IMR-90 (cell line): ENCODE results near the gene CAMTA1. TPM values are rescaled to one million over a fixed set of nuclear protein-coding genes. Genes with fewer than 3 reads are reported as not detected.

Source experiments
- ATAC-seq: fragments of 200-7000 bp; cut with Tn5 transposase; 2 replicates; pipeline ENCODE4 v1.9.1; 2020; ENCODE audit warnings: low read depth, mild to moderate bottlenecking, moderate library complexity
- BruUV-seq: library from RNA; stranded (reverse); fragments of 400-500 nt; replicated peaks from 2 replicates; lab custom pipeline; 2021; lab: Mats Ljungman, UMichigan
- CTCF ChIA-PET: fragments of 300-600 bp; formaldehyde crosslinking; extraction: SDS; loops from one replicate; lab custom pipeline; 2021; ENCODE audit warnings: antibody characterized with exemption; lab: Yijun Ruan, JAX
- POLR2A ChIA-PET: fragments of 300-600 bp; sonication (Branson Sonifier 250); formaldehyde crosslinking; loops from one replicate; lab custom pipeline; 2022; ENCODE audit warnings: antibody characterized with exemption; ENCODE audit not compliant: unreplicated experiment; lab: Charles Lee
- DNase-seq: peaks from one replicate; pipeline ENCODE4 v3.0.0; 2013
- H2AFZ ChIP-seq: replicated peaks from 2 replicates; pipeline ENCODE3; 2013; ENCODE audit warnings: low read length, mild to moderate bottlenecking; ENCODE audit not compliant: poor library complexity
- H2AK5ac ChIP-seq: 2 replicates; pipeline ENCODE4 v1.6.1; 2013; ENCODE audit warnings: low read depth, low read length, inconsistent platforms
- H2AK9ac ChIP-seq: replicated peaks from 2 replicates; pipeline ENCODE3; 2013; ENCODE audit warnings: mild to moderate bottlenecking, low read depth, low read length, moderate library complexity; ENCODE audit not compliant: poor library complexity
- H2BK120ac ChIP-seq: 2 replicates; pipeline ENCODE4 v1.6.1; 2013; ENCODE audit warnings: low read depth, low read length, inconsistent platforms
- H2BK15ac ChIP-seq: 3 replicates; pipeline ENCODE4 v1.6.1; 2013; ENCODE audit warnings: low read depth, low read length, inconsistent platforms
- H2BK20ac ChIP-seq: 2 replicates; pipeline ENCODE4 v1.6.1; 2013; ENCODE audit warnings: low read depth, mild to moderate bottlenecking, inconsistent platforms, low read length, moderate library complexity
- H2BK5ac ChIP-seq: 2 replicates; pipeline ENCODE4 v1.6.1; 2013; ENCODE audit warnings: mild to moderate bottlenecking, low read depth, low read length, inconsistent platforms; ENCODE audit not compliant: poor library complexity, severe bottlenecking
- H3K14ac ChIP-seq: replicated peaks from 2 replicates; pipeline ENCODE4 v1.6.1; 2013; ENCODE audit warnings: low read depth, low read length, inconsistent platforms
- H3K18ac ChIP-seq: 2 replicates; pipeline ENCODE4 v1.6.1; 2013; ENCODE audit warnings: low read depth, low read length, control low read depth
- H3K23ac ChIP-seq: 2 replicates; pipeline ENCODE4 v1.6.1; 2013; ENCODE audit warnings: low read depth, low read length, inconsistent platforms
- H3K27ac ChIP-seq: 2 replicates; pipeline ENCODE4 v1.5.1; 2013; ENCODE audit warnings: mild to moderate bottlenecking, control low read depth, low read length; ENCODE audit not compliant: insufficient read depth
- H3K27me3 ChIP-seq: 2 replicates; pipeline ENCODE4 v1.6.1; 2013; ENCODE audit warnings: low read length; ENCODE audit not compliant: control insufficient read depth, insufficient read depth
- H3K36me3 ChIP-seq: 2 replicates; pipeline ENCODE4 v1.6.1; 2013; ENCODE audit warnings: low read length, mixed read lengths; ENCODE audit not compliant: control insufficient read depth, insufficient read depth
- H3K4ac ChIP-seq: 2 replicates; pipeline ENCODE4 v1.6.1; 2013; ENCODE audit warnings: low read depth, low read length, inconsistent platforms
- H3K4me1 ChIP-seq: 2 replicates; pipeline ENCODE4 v1.6.1; 2013; ENCODE audit warnings: low read length, mixed read lengths; ENCODE audit not compliant: control insufficient read depth, insufficient read depth
- H3K4me2 ChIP-seq: 2 replicates; pipeline ENCODE4 v1.6.1; 2013; ENCODE audit warnings: low read depth, mild to moderate bottlenecking, control low read depth, low read length, moderate library complexity
- H3K4me3 ChIP-seq: 2 replicates; pipeline ENCODE4 v1.5.1; 2013; ENCODE audit warnings: low read depth, mild to moderate bottlenecking, control low read depth, low read length, moderate library complexity; ENCODE audit not compliant: insufficient read depth
- H3K56ac ChIP-seq: 2 replicates; pipeline ENCODE4 v1.6.1; 2013; ENCODE audit warnings: low read length, inconsistent platforms; ENCODE audit not compliant: insufficient read depth; ENCODE audit errors: extremely low read depth
- H3K79me1 ChIP-seq, 2 experiments: 2 replicates each; pipeline ENCODE4 v1.6.1; 2013; ENCODE audit warnings: low read length in 2 of 2, inconsistent platforms in 1 of 2, low read depth in 1 of 2
- H3K9ac ChIP-seq: 2 replicates; pipeline ENCODE4 v1.6.1; 2013; ENCODE audit warnings: low read depth, low read length, control low read depth
- H3K9me1 ChIP-seq: 2 replicates; pipeline ENCODE4 v1.6.1; 2013; ENCODE audit warnings: low read length, inconsistent platforms; ENCODE audit not compliant: insufficient read depth
- H3K9me3 ChIP-seq: 2 replicates; pipeline ENCODE4 v1.6.1; 2013; ENCODE audit warnings: low read length; ENCODE audit not compliant: control insufficient read depth, insufficient read depth
- H4K20me1 ChIP-seq: 2 replicates; pipeline ENCODE4 v1.6.1; 2013; ENCODE audit warnings: low read length, inconsistent platforms; ENCODE audit not compliant: insufficient read depth
- H4K5ac ChIP-seq: 2 replicates; pipeline ENCODE4 v1.6.1; 2013; ENCODE audit warnings: mild to moderate bottlenecking, low read depth, low read length, control low read depth
- H4K8ac ChIP-seq, 2 experiments: 2 replicates each; pipeline ENCODE4 v1.6.1; 2013; ENCODE audit warnings: low read depth in 2 of 2, low read length in 2 of 2, control low read depth in 1 of 2, inconsistent platforms in 1 of 2
- H4K91ac ChIP-seq: 2 replicates; pipeline ENCODE4 v1.6.1; 2013; ENCODE audit warnings: low read depth, low read length, inconsistent platforms; ENCODE audit not compliant: insufficient read depth
- BHLHE40 ChIP-seq: fragments of 150-350 bp; IDR thresholded peaks from 2 replicates; pipeline ENCODE4 v1.6.1; 2016; ENCODE audit warnings: mild to moderate bottlenecking, low read depth, low read length
- CEBPB ChIP-seq: IDR thresholded peaks from 2 replicates; pipeline ENCODE4 v1.6.1; 2012; ENCODE audit warnings: low read depth, low read length, improper control_type of control experiment
- CHD1 ChIP-seq: IDR thresholded peaks from 2 replicates; pipeline ENCODE4 v1.6.1; 2012; ENCODE audit warnings: low read depth, low read length, improper control_type of control experiment
- FOS ChIP-seq: fragments of 150-350 bp; IDR thresholded peaks from 2 replicates; pipeline ENCODE4 v1.6.1; 2016; ENCODE audit warnings: low read depth, low read length
- MAFK ChIP-seq: IDR thresholded peaks from 2 replicates; pipeline ENCODE4 v1.6.1; 2012; ENCODE audit warnings: low read depth, low read length, improper control_type of control experiment
- MAZ ChIP-seq: IDR thresholded peaks from 2 replicates; pipeline ENCODE4 v1.6.1; 2012; ENCODE audit warnings: low read depth, mild to moderate bottlenecking, low read length, improper control_type of control experiment, moderate library complexity, borderline replicate concordance
- MXI1 ChIP-seq: IDR thresholded peaks from 2 replicates; pipeline ENCODE4 v1.6.1; 2012; ENCODE audit warnings: low read depth, mild to moderate bottlenecking, low read length, moderate library complexity, borderline replicate concordance
- NFE2L2 ChIP-seq: fragments of 150-350 bp; IDR thresholded peaks from 2 replicates; pipeline ENCODE4 v1.6.1; 2016; ENCODE audit warnings: low read depth, mild to moderate bottlenecking, low read length
- RAD21 ChIP-seq: IDR thresholded peaks from 2 replicates; pipeline ENCODE4 v1.6.1; 2012; ENCODE audit warnings: low read length, improper control_type of control experiment
- RFX5 ChIP-seq: IDR thresholded peaks from 2 replicates; pipeline ENCODE4 v1.8.0; 2012; ENCODE audit warnings: low read depth, mild to moderate bottlenecking, low read length, moderate library complexity
- WGBS, 2 experiments: methylation state at CpG; one replicate each; pipeline versions ENCODE4 v1.1.5 to v1.1.7; 2013; ENCODE audit warnings: missing lambda C conversion rate in 2 of 2; ENCODE audit not compliant: insufficient read length in 1 of 2; ENCODE audit errors: extremely low coverage in 2 of 2; 5-methylcytosine and 5-hydroxymethylcytosine counted together
- dilution Hi-C: fragments of 300-500 bp; cut with HindIII; formaldehyde crosslinking; loops from one replicate; pipeline ENCODE4 v1.14.3; 2018; ENCODE audit warnings: low sequenced_read_pairs; ENCODE audit not compliant: unreplicated experiment
- in situ Hi-C: fragments of 300-500 bp; cut with MboI; formaldehyde crosslinking; loops from 3 replicates; pipeline ENCODE4 v1.14.3; 2019; ENCODE audit warnings: low sequenced_read_pairs, inconsistent platforms, mixed read lengths
- intact Hi-C: fragments of 100-400 bp; cut with micrococcal nuclease; formaldehyde crosslinking; loops from 2 replicates; pipeline ENCODE4 v1.10.0; 2022
- polyA plus RNA-seq, 3 experiments: library from polyadenylated mRNA; depleted of rRNA; stranded (reverse); fragments of >200 nt; gene quantifications; 2 replicates each; pipeline ENCODE4 v1.2.3, GENCODE V29; 2012; ENCODE audit warnings: low replicate concordance in 1 of 3
- total RNA-seq: library from RNA; depleted of rRNA; stranded (reverse); fragments of >200 nt; gene quantifications from 2 replicates; pipeline ENCODE4 v1.2.3, GENCODE V29; 2012
- TF ChIP-seq, protein P1 (sequence below): fragments of 150-350 bp; IDR thresholded peaks from 2 replicates; pipeline ENCODE4 v1.6.1; 2016; ENCODE audit warnings: low read depth, mild to moderate bottlenecking, low read length, moderate library complexity, borderline replicate concordance
- TF ChIP-seq, protein P2 (sequence below): fragments of 150-350 bp; IDR thresholded peaks from 2 replicates; pipeline ENCODE4 v1.6.1; 2017; ENCODE audit warnings: mild to moderate bottlenecking, antibody characterized with exemption, low read length, low read depth
- TF ChIP-seq, protein P3 (sequence below): conservative IDR thresholded peaks from 2 replicates; pipeline ENCODE4 v1.5.1; 2012; ENCODE audit warnings: mild to moderate bottlenecking, low read depth, low read length, improper control_type of control experiment

Gene CAMTA1
- total and polyA plus RNA-seq, 2 of the 4 experiments (the other 2 are of a cell fraction) = 35.5 to 74.3 TPM

DNA sequence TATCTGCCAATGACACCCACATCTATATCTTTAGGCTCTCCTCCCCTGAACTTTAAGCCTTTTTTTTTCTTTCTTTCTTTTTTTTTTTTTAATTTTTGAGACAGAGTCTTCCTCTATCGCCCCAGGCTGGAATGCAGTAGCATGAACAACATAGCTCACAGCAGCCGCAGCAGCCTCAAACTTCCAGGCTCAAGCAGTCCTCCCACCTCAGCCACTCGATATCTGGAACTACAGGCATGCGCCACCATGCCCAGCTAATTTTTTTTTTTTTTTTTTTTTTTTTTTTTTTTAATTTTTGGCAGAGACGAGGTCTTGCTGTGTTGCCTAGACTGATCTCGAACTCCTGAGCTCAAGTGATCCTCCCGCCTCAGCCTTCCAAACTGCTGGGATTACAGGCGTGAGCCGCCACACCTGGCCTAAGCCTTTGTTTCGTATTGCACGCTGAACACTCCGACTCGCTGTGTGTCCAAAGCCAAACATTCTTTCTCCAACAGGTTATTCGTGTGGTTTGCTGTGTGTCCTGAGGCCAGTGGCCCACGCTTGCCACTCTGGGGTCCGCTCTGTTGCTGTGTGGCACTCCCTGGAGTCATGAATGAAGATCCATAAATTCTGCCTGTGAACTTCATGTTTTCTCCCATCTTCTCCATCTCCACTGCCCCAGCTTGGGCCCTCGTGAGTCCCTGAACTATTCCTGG, 119.4 kb downstream of the CAMTA1 start (continued):
- no peak for TF ChIP-seq MAFK

DNA sequence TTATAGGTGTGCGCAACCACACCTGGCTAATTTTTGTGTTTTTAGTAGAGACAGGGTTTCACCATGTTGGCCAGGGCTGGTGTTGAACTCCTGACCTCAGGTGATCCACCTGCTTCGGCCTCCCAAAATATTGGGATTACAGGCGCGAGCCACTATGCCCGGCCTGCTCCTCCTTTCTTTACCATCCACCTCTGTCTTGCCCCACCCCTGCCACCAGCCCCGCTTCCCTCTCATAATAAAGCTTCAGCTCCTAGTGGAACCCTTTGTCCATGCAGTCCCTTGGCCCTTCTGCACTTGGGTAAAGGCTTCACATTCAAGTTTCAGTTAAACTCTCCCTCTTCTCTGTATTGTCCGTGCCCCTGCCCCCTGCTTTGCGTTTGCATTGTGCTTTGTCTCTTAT, 120.1 kb downstream of the CAMTA1 start:
- intact Hi-C loops = loop anchor here (10.0 kb wide), 1 partner anchor 439 kb away; no protein-coding TSS in a partner anchor
- Histone ChIP-seq H3K27me3 (no peaks in the 10 kb centered on the region; the same call in 1 of the 2 replicates), H2AFZ (no peak overlapping the region), H3K4me1 (no peaks in the 10 kb centered on the region), H2AK5ac (no peak overlapping the region), H3K18ac (no peak overlapping the region), H2BK15ac (no peak overlapping the region), H4K91ac (no peak overlapping the region), H3K23ac (no peak overlapping the region), H3K9me3 (no peaks in the 10 kb centered on the region), H3K4ac (no peak overlapping the region), H2BK20ac (no peak overlapping the region), H2AK9ac (no peak overlapping the region), H3K36me3 (no peaks in the 10 kb centered on the region), H4K20me1 (no peaks in the 10 kb centered on the region; the same call in 1 of the 2 replicates), H4K5ac (no peak overlapping the region), H3K4me2 (no peak overlapping the region), H3K9me1 (no peaks in the 10 kb centered on the region), H2BK5ac (no peak overlapping the region), H3K56ac (no peak overlapping the region), H3K27ac (no peak overlapping the region), H3K9ac (no peak overlapping the region), H3K4me3 (no peak overlapping the region), H4K8ac (no peak overlapping the region), H3K14ac (no peak overlapping the region), H3K79me1 (no peaks in the 10 kb centered on the region), H2BK120ac (no peak overlapping the region)
- in situ Hi-C loops = no loop called here
- POLR2A ChIA-PET = no interaction called here
- ATAC-seq = no peak
- no TSS peak for BruUV-seq
- CTCF ChIA-PET = interaction anchor here (0.7 kb wide), 1 partner anchor 37 kb away, joined by 3 read pairs; no protein-coding TSS in a partner anchor
- dilution Hi-C loops = no loop called here
- WGBS, 2 experiments = 98% methylated on average over 6 of the region's 8 CpGs; no CpG with 5 or more reads in 1 of the 2 experiments
- DNase-seq = no peak
- TF ChIP-seq, protein P1, sequence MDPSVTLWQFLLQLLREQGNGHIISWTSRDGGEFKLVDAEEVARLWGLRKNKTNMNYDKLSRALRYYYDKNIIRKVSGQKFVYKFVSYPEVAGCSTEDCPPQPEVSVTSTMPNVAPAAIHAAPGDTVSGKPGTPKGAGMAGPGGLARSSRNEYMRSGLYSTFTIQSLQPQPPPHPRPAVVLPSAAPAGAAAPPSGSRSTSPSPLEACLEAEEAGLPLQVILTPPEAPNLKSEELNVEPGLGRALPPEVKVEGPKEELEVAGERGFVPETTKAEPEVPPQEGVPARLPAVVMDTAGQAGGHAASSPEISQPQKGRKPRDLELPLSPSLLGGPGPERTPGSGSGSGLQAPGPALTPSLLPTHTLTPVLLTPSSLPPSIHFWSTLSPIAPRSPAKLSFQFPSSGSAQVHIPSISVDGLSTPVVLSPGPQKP = no peak
- TF ChIP-seq BHLHE40 = no peak
- TF ChIP-seq CHD1 = no peak
- TF ChIP-seq MAFK = no peak
- TF ChIP-seq MAZ = no peak
- TF ChIP-seq FOS = no peak
- TF ChIP-seq, protein P2, sequence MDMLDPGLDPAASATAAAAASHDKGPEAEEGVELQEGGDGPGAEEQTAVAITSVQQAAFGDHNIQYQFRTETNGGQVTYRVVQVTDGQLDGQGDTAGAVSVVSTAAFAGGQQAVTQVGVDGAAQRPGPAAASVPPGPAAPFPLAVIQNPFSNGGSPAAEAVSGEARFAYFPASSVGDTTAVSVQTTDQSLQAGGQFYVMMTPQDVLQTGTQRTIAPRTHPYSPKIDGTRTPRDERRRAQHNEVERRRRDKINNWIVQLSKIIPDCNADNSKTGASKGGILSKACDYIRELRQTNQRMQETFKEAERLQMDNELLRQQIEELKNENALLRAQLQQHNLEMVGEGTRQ = no peak
- TF ChIP-seq, protein P3, sequence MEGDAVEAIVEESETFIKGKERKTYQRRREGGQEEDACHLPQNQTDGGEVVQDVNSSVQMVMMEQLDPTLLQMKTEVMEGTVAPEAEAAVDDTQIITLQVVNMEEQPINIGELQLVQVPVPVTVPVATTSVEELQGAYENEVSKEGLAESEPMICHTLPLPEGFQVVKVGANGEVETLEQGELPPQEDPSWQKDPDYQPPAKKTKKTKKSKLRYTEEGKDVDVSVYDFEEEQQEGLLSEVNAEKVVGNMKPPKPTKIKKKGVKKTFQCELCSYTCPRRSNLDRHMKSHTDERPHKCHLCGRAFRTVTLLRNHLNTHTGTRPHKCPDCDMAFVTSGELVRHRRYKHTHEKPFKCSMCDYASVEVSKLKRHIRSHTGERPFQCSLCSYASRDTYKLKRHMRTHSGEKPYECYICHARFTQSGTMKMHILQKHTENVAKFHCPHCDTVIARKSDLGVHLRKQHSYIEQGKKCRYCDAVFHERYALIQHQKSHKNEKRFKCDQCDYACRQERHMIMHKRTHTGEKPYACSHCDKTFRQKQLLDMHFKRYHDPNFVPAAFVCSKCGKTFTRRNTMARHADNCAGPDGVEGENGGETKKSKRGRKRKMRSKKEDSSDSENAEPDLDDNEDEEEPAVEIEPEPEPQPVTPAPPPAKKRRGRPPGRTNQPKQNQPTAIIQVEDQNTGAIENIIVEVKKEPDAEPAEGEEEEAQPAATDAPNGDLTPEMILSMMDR = no peak
- TF ChIP-seq MXI1 = no peak
- no peak for TF ChIP-seq RFX5
- TF ChIP-seq CEBPB = no peak
- no peak for TF ChIP-seq RAD21
- no peak for TF ChIP-seq NFE2L2
